Parathyroid adenoma (tissue), 2 donors: ENCODE data around the gene RPS6KA4.

Source experiments
- H2AFZ ChIP-seq: fragments of 300-600 bp; sonication (generic); one replicate; pipeline ENCODE4 v1.7.0; 2017; ENCODE audit warnings: antibody characterized with exemption, mild to moderate bottlenecking
- H3K27ac ChIP-seq: fragments of 300-600 bp; sonication (generic); one replicate; pipeline ENCODE4 v1.7.0; 2017
- H3K27me3 ChIP-seq: fragments of 300-600 bp; sonication (generic); one replicate; pipeline ENCODE4 v1.7.0; 2017; ENCODE audit warnings: low read length; ENCODE audit not compliant: control insufficient read depth, insufficient read depth
- H3K36me3 ChIP-seq: fragments of 300-600 bp; sonication (generic); one replicate; pipeline ENCODE4 v1.7.0; 2017; ENCODE audit warnings: low read length; ENCODE audit not compliant: control insufficient read depth, insufficient read depth
- H3K4me1 ChIP-seq: fragments of 300-600 bp; sonication (generic); one replicate; pipeline ENCODE4 v1.7.0; 2017; ENCODE audit warnings: control low read depth
- H3K4me2 ChIP-seq: fragments of 300-600 bp; sonication (generic); one replicate; pipeline ENCODE4 v1.7.0; 2017; ENCODE audit warnings: low read length
- H3K4me3 ChIP-seq: fragments of 300-600 bp; sonication (generic); one replicate; pipeline ENCODE4 v1.7.0; 2017; ENCODE audit warnings: low read depth, low read length
- H3K79me2 ChIP-seq: fragments of 300-600 bp; sonication (generic); one replicate; pipeline ENCODE4 v1.7.0; 2017; ENCODE audit warnings: control low read depth
- H3K9ac ChIP-seq: fragments of 300-600 bp; sonication (generic); one replicate; pipeline ENCODE4 v1.7.0; 2017; ENCODE audit warnings: mild to moderate bottlenecking
- H3K9me3 ChIP-seq: fragments of 300-600 bp; sonication (generic); one replicate; pipeline ENCODE4 v1.7.0; 2017; ENCODE audit warnings: low read length; ENCODE audit not compliant: control insufficient read depth
- CTCF ChIP-seq: fragments of 300-600 bp; sonication (generic); IDR thresholded peaks from one replicate; pipeline ENCODE4 v1.7.0; 2017; ENCODE audit warnings: antibody characterized with exemption, mild to moderate bottlenecking
- donor health status: primary hyperparathyroidism.

Gene RPS6KA4

GRCh38 chr11:64327375-64327774 is 31.6 kb upstream of the RPS6KA4 start:
- Histone ChIP-seq H3K27me3 (no peaks in the 10 kb centered on the region), H3K79me2 (no peaks in the 10 kb centered on the region), H3K9me3 (no peaks in the 10 kb centered on the region), H3K27ac (no peak overlapping the region), H3K4me3 (no peak overlapping the region), H3K36me3 (no peaks in the 10 kb centered on the region), H3K4me1 (no peaks in the 10 kb centered on the region), H3K4me2 (no peak overlapping the region), H2AFZ (no peak overlapping the region), H3K9ac (no peak overlapping the region)
- no peak for TF ChIP-seq CTCF

GRCh38 chr11:64327993-64328392 is 31.0 kb upstream of the RPS6KA4 start:
- H3K27ac ChIP-seq: no peak overlapping the region
- H3K4me3 ChIP-seq: no peak overlapping the region
- H3K27me3 ChIP-seq: no peaks in the 10 kb centered on the region
- no peaks in the 10 kb centered on the region for H3K9me3 ChIP-seq
- H3K36me3 ChIP-seq: no peaks in the 10 kb centered on the region
- no peaks in the 10 kb centered on the region for H3K79me2 ChIP-seq
- no peak overlapping the region for H2AFZ ChIP-seq
- H3K4me1 ChIP-seq: no peaks in the 10 kb centered on the region
- no peak overlapping the region for H3K4me2 ChIP-seq
- no peak overlapping the region for H3K9ac ChIP-seq
- TF ChIP-seq CTCF: no peak

GRCh38 chr11:64330888-64331287 is 28.1 kb upstream of the RPS6KA4 start:
- Histone ChIP-seq H3K79me2 (no peaks in the 10 kb centered on the region), H3K9me3 (no peaks in the 10 kb centered on the region), H3K36me3 (no peaks in the 10 kb centered on the region), H3K27me3 (no peaks in the 10 kb centered on the region), H3K4me2 (no peak overlapping the region), H3K27ac (no peak overlapping the region), H3K4me3 (no peak overlapping the region), H3K4me1 (no peaks in the 10 kb centered on the region), H3K9ac (no peak overlapping the region), H2AFZ (no peak overlapping the region)
- TF ChIP-seq CTCF: no peak

GRCh38 chr11:64331569-64332371 is 27.2 kb upstream of the RPS6KA4 start:
- Histone ChIP-seq H3K27me3 (no peaks in the 10 kb centered on the region), H3K4me1 (no peaks in the 10 kb centered on the region), H2AFZ (peak overlapping the region; percentile 63), H3K79me2 (no peaks in the 10 kb centered on the region), H3K4me3 (peak overlapping the region; percentile 9), H3K4me2 (no peak overlapping the region), H3K9me3 (no peaks in the 10 kb centered on the region), H3K27ac (no peak overlapping the region), H3K9ac (no peak overlapping the region), H3K36me3 (no peaks in the 10 kb centered on the region)
- peak; percentile 41 for TF ChIP-seq CTCF

- no peak overlapping the region for H3K4me2 ChIP-seq
- no peak overlapping the region for H2AFZ ChIP-seq
- no peaks in the 10 kb centered on the region for H3K27me3 ChIP-seq
- H3K9ac ChIP-seq: no peak overlapping the region
- no peak overlapping the region for H3K4me3 ChIP-seq
- H3K27ac ChIP-seq: no peak overlapping the region
- no peaks in the 10 kb centered on the region for H3K9me3 ChIP-seq
- no peak for TF ChIP-seq CTCF
- H3K4me1 ChIP-seq: no peaks in the 10 kb centered on the region
- H3K36me3 ChIP-seq: no peaks in the 10 kb centered on the region
- no peaks in the 10 kb centered on the region for H3K79me2 ChIP-seq
Measured at GRCh38 chr11:64333556-64333955, 25.4 kb upstream of the RPS6KA4 start.
